Naive B cell (primary cell): ENCODE measurements around the gene USP32. TPM values are rescaled to one million over a fixed set of nuclear protein-coding genes. Genes with fewer than 3 reads are reported as not detected.
A peak's percentile ranks its signal among the peaks of the same experiment; 100 is the strongest.

Experiments
- ATAC-seq, 2 donors: fragments of 150-1000 bp; cut with Tn5 transposase; 2 replicates each; pipeline ENCODE4 v1.10.0; 2021; ENCODE audit warnings: low read depth in 2 of 2, mild to moderate bottlenecking in 2 of 2, moderate library complexity in 2 of 2
- DNase-seq: peaks from one replicate; pipeline ENCODE4 v3.0.0; 2022
- H3K27ac Mint-ChIP-seq, 6 donors: one replicate each; pipeline ENCODE4 v1.8.0; 2020 to 2022; ENCODE audit warnings: mild to moderate bottlenecking in 6 of 6, mixed read lengths in 6 of 6, moderate library complexity in 5 of 6, inconsistent platforms in 2 of 6
- H3K27me3 Mint-ChIP-seq, 3 donors: one replicate each; pipeline ENCODE4 v1.8.0; 2021 to 2022; ENCODE audit warnings: mixed read lengths in 3 of 3, mild to moderate bottlenecking in 1 of 3
- H3K36me3 Mint-ChIP-seq, 2 donors: one replicate each; pipeline ENCODE4 v1.8.0; 2020 to 2022; ENCODE audit warnings: mixed read lengths in 2 of 2, inconsistent platforms in 1 of 2, mild to moderate bottlenecking in 1 of 2
- H3K4me1 Mint-ChIP-seq, 3 donors: one replicate each; pipeline ENCODE4 v1.8.0; 2020 to 2022; ENCODE audit warnings: mixed read lengths in 3 of 3, inconsistent platforms in 1 of 3, mild to moderate bottlenecking in 1 of 3, moderate library complexity in 1 of 3
- H3K4me3 Mint-ChIP-seq, 8 donors: one replicate each; pipeline ENCODE4 v1.8.0; 2020 to 2022; ENCODE audit warnings: mild to moderate bottlenecking in 8 of 8, mixed read lengths in 8 of 8, moderate library complexity in 8 of 8, inconsistent platforms in 2 of 8
- H3K9me3 Mint-ChIP-seq, 7 donors: one replicate each; pipeline ENCODE4 v1.8.0; 2020 to 2022; ENCODE audit warnings: mixed read lengths in 7 of 7, mild to moderate bottlenecking in 5 of 7, inconsistent platforms in 2 of 7, moderate library complexity in 1 of 7
- polyA plus RNA-seq, 6 donors: library from polyadenylated mRNA; unstranded; fragments of 300-500 nt; fragmentation: Illumina TruSeq; gene quantifications; one replicate each; pipeline ENCODE4 v1.2.3, GENCODE V29; 2021; ENCODE audit warnings: low read depth in 6 of 6

USP32 gene
- polyA plus RNA-seq, 6 donors from 2014 or later: 7.3 to 16.2 (median 14.1) TPM; not detected in 1

GRCh38 chr17:60147553-60148223, 244.2 kb downstream of the USP32 start:
- DNase-seq: no peak
- H3K4me1 Mint-ChIP-seq: peaks cover 27 to 33% (median 32%) of the 10 kb centered on the region in 3 donors
- no peak for ATAC-seq
- peaks cover 64 to 96% (median 81%) of the 10 kb centered on the region in 3 donors for H3K27me3 Mint-ChIP-seq
- peak overlapping the region in 2 of 8 donors; percentile 19 to 54 for H3K4me3 Mint-ChIP-seq
- H3K36me3 Mint-ChIP-seq: no peaks in the 10 kb centered on the region
- peak overlapping the region in 1 of 6 donors; percentile 79 for H3K27ac Mint-ChIP-seq
- H3K9me3 Mint-ChIP-seq: peaks cover 0 to 3% (median 0%) of the 10 kb centered on the region in 7 donors

- Mint-ChIP-seq H3K4me1 (peaks cover 37 to 45% (median 39%) of the 10 kb centered on the region in 3 donors), H3K27ac (peak overlapping the region in 1 of 6 donors; percentile 17), H3K9me3 (peaks cover 0 to 3% (median 0%) of the 10 kb centered on the region in 7 donors), H3K36me3 (no peaks in the 10 kb centered on the region), H3K27me3 (peaks cover 65 to 96% (median 79%) of the 10 kb centered on the region in 3 donors), H3K4me3 (no peak overlapping the region)
- DNase-seq (no peak), ATAC-seq (no peak)
Observed at GRCh38 chr17:60146206-60146605, 245.7 kb downstream of the USP32 start.

- Mint-ChIP-seq H3K27me3 (peaks cover 64 to 96% (median 82%) of the 10 kb centered on the region in 3 donors), H3K36me3 (no peaks in the 10 kb centered on the region), H3K4me3 (no peak overlapping the region), H3K9me3 (peaks cover 0 to 3% (median 0%) of the 10 kb centered on the region in 7 donors), H3K4me1 (peaks cover 37 to 49% (median 41%) of the 10 kb centered on the region in 3 donors), H3K27ac (no peak overlapping the region)
- ATAC-seq: no peak
- DNase-seq: no peak
Observed at GRCh38 chr17:60145006-60145935, 246.7 kb downstream of the USP32 start.

- H3K36me3 Mint-ChIP-seq: no peaks in the 10 kb centered on the region
- no peak overlapping the region for H3K27ac Mint-ChIP-seq
- peak; percentile 67 to 73 for ATAC-seq
- peaks cover 0 to 5% (median 0%) of the 10 kb centered on the region in 7 donors for H3K9me3 Mint-ChIP-seq
- peaks cover 30 to 54% (median 47%) of the 10 kb centered on the region in 3 donors for H3K4me1 Mint-ChIP-seq
- DNase-seq: peak; percentile 51
- peak overlapping the region in 3 of 8 donors; percentile 14 to 34 (median 29) for H3K4me3 Mint-ChIP-seq
- peaks cover 61 to 96% (median 79%) of the 10 kb centered on the region in 3 donors for H3K27me3 Mint-ChIP-seq
Observed at GRCh38 chr17:60142872-60143499, 248.9 kb downstream of the USP32 start.

- H3K4me3 Mint-ChIP-seq: peak overlapping the region in 3 of 8 donors; percentile 12 to 39 (median 30)
- DNase-seq (no peak), ATAC-seq (no peak)
- no peak overlapping the region for H3K27ac Mint-ChIP-seq
- H3K4me1 Mint-ChIP-seq: peaks cover 30 to 54% (median 52%) of the 10 kb centered on the region in 3 donors
- H3K9me3 Mint-ChIP-seq: peaks cover 0 to 3% (median 0%) of the 10 kb centered on the region in 7 donors
- H3K36me3 Mint-ChIP-seq: no peaks in the 10 kb centered on the region
- H3K27me3 Mint-ChIP-seq: peaks cover 51 to 87% (median 63%) of the 10 kb centered on the region in 3 donors
Observed at GRCh38 chr17:60141111-60142018, 250.6 kb downstream of the USP32 start.

- Mint-ChIP-seq H3K27ac (peak overlapping the region in 1 of 6 donors; percentile 53), H3K9me3 (peaks cover 0 to 2% (median 0%) of the 10 kb centered on the region in 7 donors), H3K4me1 (peaks cover 47 to 71% (median 68%) of the 10 kb centered on the region in 3 donors), H3K36me3 (no peaks in the 10 kb centered on the region), H3K4me3 (peak overlapping the region in 5 of 8 donors; percentile 50 to 78 (median 51)), H3K27me3 (peaks cover 44 to 70% (median 46%) of the 10 kb centered on the region in 3 donors)
- ATAC-seq (peak; percentile 29 to 31), DNase-seq (peak; percentile 70)
Observed at GRCh38 chr17:60139438-60140285, 252.3 kb downstream of the USP32 start.

- DNase-seq: no peak
- no peak overlapping the region for H3K27ac Mint-ChIP-seq
- H3K36me3 Mint-ChIP-seq: no peaks in the 10 kb centered on the region
- ATAC-seq: no peak
- peaks cover 38 to 62% (median 44%) of the 10 kb centered on the region in 3 donors for H3K27me3 Mint-ChIP-seq
- peaks cover 0 to 2% (median 0%) of the 10 kb centered on the region in 7 donors for H3K9me3 Mint-ChIP-seq
- H3K4me3 Mint-ChIP-seq: peak overlapping the region in 1 of 8 donors; percentile 5
- peaks cover 48 to 71% (median 70%) of the 10 kb centered on the region in 3 donors for H3K4me1 Mint-ChIP-seq
Observed at GRCh38 chr17:60138769-60139437, 253.0 kb downstream of the USP32 start.

- H3K9me3 Mint-ChIP-seq: peaks cover 0 to 2% (median 0%) of the 10 kb centered on the region in 7 donors
- DNase-seq: no peak
- H3K4me3 Mint-ChIP-seq: peak overlapping the region in 1 of 8 donors; percentile 29
- no peak for ATAC-seq
- H3K27me3 Mint-ChIP-seq: peaks cover 31 to 53% (median 37%) of the 10 kb centered on the region in 3 donors
- H3K27ac Mint-ChIP-seq: no peak overlapping the region
- peaks cover 40 to 68% (median 65%) of the 10 kb centered on the region in 3 donors for H3K4me1 Mint-ChIP-seq
- no peaks in the 10 kb centered on the region for H3K36me3 Mint-ChIP-seq
Observed at GRCh38 chr17:60137731-60138130, 254.2 kb downstream of the USP32 start.

GRCh38 chr17:60135951-60136666, 255.8 kb downstream of the USP32 start:
- DNase-seq (no peak), ATAC-seq (peak; percentile 19 to 31)
- peaks cover 33 to 54% (median 49%) of the 10 kb centered on the region in 3 donors for H3K4me1 Mint-ChIP-seq
- H3K4me3 Mint-ChIP-seq: peak overlapping the region; percentile 89 to 97 (median 94)
- H3K27ac Mint-ChIP-seq: peak overlapping the region in 3 of 6 donors; percentile 11 to 23 (median 18)
- H3K27me3 Mint-ChIP-seq: peaks cover 17 to 37% (median 23%) of the 10 kb centered on the region in 3 donors
- peaks cover 0 to 2% (median 0%) of the 10 kb centered on the region in 7 donors for H3K9me3 Mint-ChIP-seq
- no peaks in the 10 kb centered on the region for H3K36me3 Mint-ChIP-seq

- H3K36me3 Mint-ChIP-seq: no peaks in the 10 kb centered on the region
- H3K4me1 Mint-ChIP-seq: peaks cover 28 to 49% (median 42%) of the 10 kb centered on the region in 3 donors
Observed at GRCh38 chr17:60135151-60135950, 256.6 kb downstream of the USP32 start.

More at GRCh38 chr17:60135151-60135950, 256.6 kb downstream of the USP32 start:
- peak; percentile 74 for DNase-seq
- ATAC-seq: peak; percentile 86 to 89
- Mint-ChIP-seq H3K27me3 (peaks cover 10 to 29% (median 21%) of the 10 kb centered on the region in 3 donors), H3K27ac (peak overlapping the region in 3 of 6 donors; percentile 51 to 75 (median 54)), H3K9me3 (peaks cover 0 to 2% (median 0%) of the 10 kb centered on the region in 7 donors), H3K4me3 (peak overlapping the region; percentile 89 to 97 (median 94))
